GM23338 (cell line): ENCODE data around the gene CD2BP2. TPM values are rescaled to one million over a fixed set of nuclear protein-coding genes. Genes with fewer than 3 reads are reported as not detected.

ENCODE experiments used
- ATAC-seq: fragments of 200-7000 bp; cut with Tn5 transposase; 3 replicates; pipeline ENCODE4 v1.9.1; 2020
- DNase-seq: peaks from one replicate; pipeline ENCODE4 v3.0.0-alpha.2; 2015; ENCODE audit warnings: low spot score
- H2AFZ ChIP-seq: fragments of 200-600 bp; sonication (generic); 2 replicates; pipeline ENCODE4 v1.8.0; 2016; ENCODE audit warnings: antibody characterized with exemption, mild to moderate bottlenecking, moderate library complexity
- H3F3A ChIP-seq: fragments of 200-600 bp; sonication (generic); replicated peaks from 2 replicates; pipeline ENCODE4 v1.8.0; 2017; ENCODE audit warnings: antibody characterized with exemption, mixed run types, low read depth
- H3K27ac ChIP-seq: fragments of 200-600 bp; sonication (generic); 2 replicates; pipeline ENCODE4 v1.6.1; 2016; ENCODE audit warnings: low read depth
- H3K27me3 ChIP-seq: fragments of 200-600 bp; sonication (generic); 2 replicates; pipeline ENCODE4 v1.8.0; 2016; ENCODE audit warnings: mild to moderate bottlenecking, mixed run types, moderate library complexity; ENCODE audit not compliant: insufficient read depth
- H3K36me3 ChIP-seq: fragments of 200-600 bp; sonication (generic); 2 replicates; pipeline ENCODE4 v1.8.0; 2016; ENCODE audit warnings: mild to moderate bottlenecking; ENCODE audit not compliant: insufficient read depth
- H3K4me1 ChIP-seq: fragments of 200-600 bp; sonication (generic); 2 replicates; pipeline ENCODE4 v1.8.0; 2016; ENCODE audit warnings: mild to moderate bottlenecking, moderate library complexity; ENCODE audit not compliant: insufficient read depth
- H3K4me2 ChIP-seq: fragments of 200-600 bp; sonication (generic); 2 replicates; pipeline ENCODE4 v1.7.1; 2017; ENCODE audit warnings: mixed run types
- H3K4me3 ChIP-seq: fragments of 200-600 bp; sonication (generic); 2 replicates; pipeline ENCODE4 v1.6.1; 2016; ENCODE audit warnings: mixed run types
- H3K79me2 ChIP-seq: fragments of 200-600 bp; sonication (generic); replicated peaks from 2 replicates; pipeline ENCODE4 v1.8.0; 2017; ENCODE audit warnings: mild to moderate bottlenecking; ENCODE audit not compliant: insufficient read depth
- H3K9me2 ChIP-seq: fragments of 200-600 bp; sonication (generic); 2 replicates; pipeline ENCODE4 v1.8.0; 2017; ENCODE audit not compliant: insufficient read depth
- H4K20me1 ChIP-seq: fragments of 200-600 bp; sonication (generic); replicated peaks from 2 replicates; pipeline ENCODE4 v1.8.0; 2017; ENCODE audit warnings: mild to moderate bottlenecking; ENCODE audit not compliant: insufficient read depth
- H3K27ac Mint-ChIP-seq: 2 replicates; pipeline ENCODE4 v1.8.0; 2020; ENCODE audit warnings: inconsistent platforms, mild to moderate bottlenecking, moderate library complexity, mixed read lengths
- H3K27me3 Mint-ChIP-seq: 3 replicates; pipeline ENCODE4 v1.8.0; 2022; ENCODE audit warnings: low read depth, mild to moderate bottlenecking, moderate library complexity, mixed read lengths, inconsistent platforms; ENCODE audit not compliant: insufficient read depth, poor library complexity
- H3K36me3 Mint-ChIP-seq: 3 replicates; pipeline ENCODE4 v1.8.0; 2021; ENCODE audit warnings: low read depth, mild to moderate bottlenecking, inconsistent platforms, moderate library complexity, mixed read lengths
- H3K4me1 Mint-ChIP-seq: 3 replicates; pipeline ENCODE4 v1.8.0; 2020; ENCODE audit warnings: mild to moderate bottlenecking, inconsistent platforms, mixed read lengths
- H3K4me3 Mint-ChIP-seq: 3 replicates; pipeline ENCODE4 v1.8.0; 2021; ENCODE audit warnings: moderate library complexity, mild to moderate bottlenecking, inconsistent platforms, mixed read lengths
- H3K9me3 Mint-ChIP-seq: 3 replicates; pipeline ENCODE4 v1.8.0; 2020; ENCODE audit warnings: moderate library complexity, mild to moderate bottlenecking, inconsistent platforms, mixed read lengths
- CREB1 ChIP-seq: fragments of 250-450 bp; sonication (Bioruptor Pico); IDR thresholded peaks from 2 replicates; pipeline ENCODE4 v1.5.0; 2020; ENCODE audit warnings: low read depth, mild to moderate bottlenecking, moderate library complexity
- CTCF ChIP-seq, 2 experiments: fragments of 200-600 bp in 1 of 2; sonication (generic) in 1 of 2; conservative IDR thresholded peaks; 2 replicates each; pipeline versions ENCODE4 v1.5.1 to v1.6.1; 2016 to 2017; ENCODE audit warnings: antibody characterized with exemption in 2 of 2, low read depth in 2 of 2, mild to moderate bottlenecking in 2 of 2, moderate library complexity in 1 of 2
- ETS1 ChIP-seq: IDR thresholded peaks from 2 replicates; pipeline ENCODE4 v1.6.1; 2016; ENCODE audit warnings: antibody characterized with exemption
- EZH2 ChIP-seq: fragments of 200-600 bp; sonication (generic); IDR thresholded peaks from one replicate; pipeline ENCODE4 v1.8.0; 2017; ENCODE audit warnings: antibody characterized with exemption, mild to moderate bottlenecking, low read depth; ENCODE audit not compliant: unreplicated experiment
- EZH2phosphoT487 ChIP-seq: fragments of 200-600 bp; sonication (generic); IDR thresholded peaks from one replicate; pipeline ENCODE4 v1.8.1; 2018; ENCODE audit warnings: antibody characterized with exemption; ENCODE audit not compliant: unreplicated experiment
- JUNB ChIP-seq: IDR thresholded peaks from one replicate; pipeline ENCODE4 v1.6.1; 2016; ENCODE audit warnings: antibody characterized with exemption; ENCODE audit not compliant: unreplicated experiment
- NANOG ChIP-seq: IDR thresholded peaks from 2 replicates; pipeline ENCODE4 v1.6.1; 2016; ENCODE audit warnings: antibody characterized with exemption, borderline replicate concordance
- POLR2AphosphoS5 ChIP-seq: IDR thresholded peaks from 2 replicates; pipeline ENCODE4 v1.6.1; 2016; ENCODE audit warnings: antibody characterized with exemption, low read depth
- REST ChIP-seq: IDR thresholded peaks from one replicate; pipeline ENCODE4 v1.6.1; 2018; ENCODE audit warnings: antibody characterized with exemption; ENCODE audit not compliant: unreplicated experiment
- STAT1 ChIP-seq: IDR thresholded peaks from one replicate; pipeline ENCODE4 v1.6.1; 2016; ENCODE audit warnings: antibody characterized with exemption; ENCODE audit not compliant: unreplicated experiment
- ZNF114 ChIP-seq: fragments of 250-450 bp; sonication (Bioruptor Pico); IDR thresholded peaks from 2 replicates; pipeline ENCODE4 v1.5.0; 2020; ENCODE audit warnings: mild to moderate bottlenecking, moderate library complexity
- ZNF331 ChIP-seq: fragments of 250-450 bp; sonication (Bioruptor Pico); IDR thresholded peaks from 2 replicates; pipeline ENCODE4 v1.5.0; 2020; ENCODE audit warnings: low read depth, mild to moderate bottlenecking, moderate library complexity
- ZNF462 ChIP-seq: fragments of 250-450 bp; sonication (Bioruptor Pico); IDR thresholded peaks from 2 replicates; pipeline ENCODE4 v1.5.0; 2020; ENCODE audit warnings: mild to moderate bottlenecking, moderate library complexity
- polyA plus RNA-seq: library from polyadenylated mRNA; unstranded; fragments of >200 nt; fragmentation: Nextera tagmentation; extraction: Ambion mirVana; gene quantifications from 2 replicates; pipeline ENCODE4 v1.2.1, GENCODE V29; 2016
- total RNA-seq: library from RNA; depleted of rRNA; stranded (reverse); fragments of >200 nt; shearing (Covaris generic); gene quantifications from 2 replicates; pipeline ENCODE4 v1.2.3, GENCODE V29; 2014

CD2BP2 gene
- total and polyA plus RNA-seq, 2 experiments from 2014 or later = 23.1 to 38.7 TPM

GRCh38 chr16:30371248-30371816, 16.2 kb upstream of the CD2BP2 start:
- Mint-ChIP-seq H3K27ac (peak overlapping the region; percentile 79), H3K27me3 (peaks cover 21% of the 10 kb centered on the region), H3K4me3 (peak overlapping the region; percentile 74), H3K36me3 (peaks cover 3% of the 10 kb centered on the region; the same call in 2 of the 3 replicates), H3K4me1 (peaks cover 40% of the 10 kb centered on the region), H3K9me3 (no peaks in the 10 kb centered on the region)
- peak overlapping the region; percentile 66 for H3K4me2 ChIP-seq
- no peak overlapping the region for H2AFZ ChIP-seq
- peaks cover 11% of the 10 kb centered on the region for H3K4me1 ChIP-seq
- no peaks in the 10 kb centered on the region for H3K36me3 ChIP-seq
- no peak overlapping the region for H3K27ac ChIP-seq
- peaks cover under 1% of the 10 kb centered on the region; the same call in 1 of the 2 replicates for H3F3A ChIP-seq
- H3K9me2 ChIP-seq = no peaks in the 10 kb centered on the region
- DNase-seq = peak; percentile 27
- no peak for ATAC-seq
- H3K4me3 ChIP-seq = peak overlapping the region; percentile 39
- H4K20me1 ChIP-seq = peaks cover 6% of the 10 kb centered on the region; the same call in 1 of the 2 replicates
- peaks cover 28% of the 10 kb centered on the region for H3K79me2 ChIP-seq
- H3K27me3 ChIP-seq = no peaks in the 10 kb centered on the region
- TF ChIP-seq NANOG = no peak
- TF ChIP-seq ZNF114 (CRISPR knock-in tag) = no peak
- TF ChIP-seq EZH2phosphoT487 = no peak
- no peak for TF ChIP-seq POLR2AphosphoS5
- no peak for TF ChIP-seq REST
- TF ChIP-seq JUNB = no peak
- TF ChIP-seq CREB1 (CRISPR knock-in tag) = no peak
- no peak for TF ChIP-seq EZH2
- no peak for TF ChIP-seq ZNF462
- TF ChIP-seq ETS1 = no peak
- TF ChIP-seq ZNF331 (CRISPR knock-in tag) = no peak
- no peak for TF ChIP-seq STAT1
- TF ChIP-seq CTCF (conservative IDR thresholded peaks at IDR 0.05; ENCODE audit: low read depth in 2 of 2) = no peak
